HuH-7 (cell line): Measurements from ENCODE around the gene PHIP.
"Not testable (repeated sequence)": the region's sequence is repeated elsewhere in the genome, so short reads cannot be mapped to it uniquely, and the experiment has no call there.

ENCODE experiments used
- DNase-seq: peaks from one replicate; pipeline ENCODE4 v3.0.0; 2011; ENCODE audit warnings: low spot score

PHIP gene

DNA sequence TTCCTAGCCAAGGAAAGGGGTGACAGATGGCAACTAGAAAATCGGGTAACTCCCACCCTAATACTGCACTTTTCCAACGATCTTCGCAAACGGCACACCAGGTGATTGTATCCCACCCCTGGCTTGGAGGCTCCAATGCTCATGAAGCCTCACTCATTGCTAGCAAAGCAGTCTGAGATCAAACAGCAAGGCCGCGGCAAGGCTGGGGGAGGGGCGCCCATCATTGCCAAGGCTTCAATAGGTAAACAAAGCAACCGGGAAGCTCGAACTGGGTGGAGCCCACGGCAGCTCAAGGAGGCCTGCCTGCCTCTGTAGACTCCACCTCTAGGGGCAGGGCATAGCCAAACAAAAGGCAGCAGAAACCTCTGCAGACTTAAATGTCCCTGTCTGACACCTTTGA lies 156.9 kb downstream of the PHIP start:
- not testable (repeated sequence) for DNase-seq

DNA sequence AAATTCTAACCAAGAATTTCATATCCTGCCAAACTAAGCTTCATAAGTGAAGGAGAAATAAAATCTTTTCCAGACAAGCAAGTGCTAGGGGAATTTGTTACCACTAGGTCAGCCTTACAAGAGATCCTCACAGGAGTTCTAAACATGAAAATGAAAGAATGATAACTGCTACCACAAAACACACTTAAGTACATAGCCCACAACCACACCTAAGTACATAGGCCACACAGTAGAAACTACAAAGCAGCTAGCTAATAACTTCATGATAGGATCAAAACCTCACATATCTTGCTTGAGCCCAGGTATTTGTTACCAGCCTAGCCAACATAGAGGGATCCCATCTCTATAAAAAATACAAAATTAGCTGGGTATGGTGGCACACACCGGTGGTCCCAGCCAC lies 160.3 kb downstream of the PHIP start:
- no peak for DNase-seq

- no peak for DNase-seq
Observed at GRCh38 chr6:78916411-78916810, 161.6 kb downstream of the PHIP start.

GRCh38 chr6:78911218-78911940 lies 166.7 kb downstream of the PHIP start:
- no peak for DNase-seq

GRCh38 chr6:78910591-78911171 lies 167.4 kb downstream of the PHIP start:
- DNase-seq: peak; percentile 32

GRCh38 chr6:78910010-78910409 lies 168.0 kb downstream of the PHIP start:
- no peak for DNase-seq

DNA sequence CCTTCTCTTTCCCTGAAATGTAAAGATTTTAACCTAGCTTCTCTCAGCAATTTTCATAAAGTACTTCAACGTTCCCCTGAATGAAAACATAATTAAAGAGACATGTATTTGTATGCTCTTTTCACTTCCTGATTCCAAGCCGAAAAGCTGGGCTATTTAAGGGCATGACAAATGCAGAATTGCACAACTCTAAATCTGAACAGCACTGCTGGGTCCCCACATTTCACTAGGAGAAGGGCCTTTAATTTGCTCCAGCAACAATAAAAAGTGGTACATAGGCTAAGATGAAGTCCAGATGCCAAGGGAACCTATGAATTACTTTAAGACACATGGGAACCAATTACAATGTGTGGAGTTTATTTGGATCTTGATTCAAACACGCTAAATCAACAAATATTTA lies 168.7 kb downstream of the PHIP start:
- no peak for DNase-seq

DNA sequence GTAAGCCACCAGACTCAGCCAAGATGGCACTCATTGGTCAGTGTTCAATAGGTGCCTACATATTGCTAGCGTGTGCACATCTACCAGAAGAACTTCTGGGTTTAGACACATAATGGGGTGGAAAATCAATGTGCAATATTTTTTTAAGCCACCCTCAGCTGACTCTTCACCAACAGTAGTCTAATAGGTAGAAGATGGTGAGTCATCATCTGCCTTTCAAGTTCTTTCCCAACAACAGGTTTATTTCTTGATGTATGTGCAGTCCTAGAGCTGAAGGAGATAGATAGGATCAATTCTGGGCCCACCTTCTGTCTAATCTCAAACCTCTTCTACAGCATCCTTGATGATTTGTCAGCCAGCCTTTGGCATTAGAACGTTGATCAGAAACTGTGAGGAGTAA lies 169.4 kb downstream of the PHIP start:
- no peak for DNase-seq

DNA sequence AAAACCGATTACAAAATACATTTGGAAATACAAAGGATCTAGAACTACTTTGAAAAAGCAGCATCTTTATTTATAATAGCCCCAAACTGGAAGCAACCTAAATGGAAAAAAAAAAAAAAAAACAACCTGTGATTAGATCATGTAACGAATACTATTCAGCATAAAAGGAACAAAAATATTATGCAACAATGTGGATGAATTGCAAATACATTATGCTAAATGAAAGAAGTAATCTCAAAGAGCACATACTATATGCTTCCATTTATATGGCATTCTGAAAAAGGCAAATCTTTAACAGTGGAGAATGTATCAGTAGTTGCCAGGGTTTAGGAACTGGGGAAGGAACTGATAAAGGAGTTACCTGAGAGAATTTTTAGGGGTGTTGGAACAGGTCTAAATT lies 181.8 kb downstream of the PHIP start:
- DNase-seq: no peak

- DNase-seq: not testable (repeated sequence)
Observed at GRCh38 chr6:78889901-78890300, 188.2 kb downstream of the PHIP start.
